Sigmoid colon (tissue), 4 donors: ENCODE measurements around the gene ZBTB7B.

Source experiments
- EP300 ChIP-seq, 4 donors: sonication (generic); formaldehyde crosslinking; IDR thresholded peaks; one replicate each; pipeline ENCODE4 v1.6.1; 2017; ENCODE audit warnings: antibody characterized with exemption in 4 of 4
- POLR2A ChIP-seq, 2 donors: fragments of 450-650 bp; IDR thresholded peaks; one replicate each; pipeline ENCODE4 v1.6.1; 2016; ENCODE audit warnings: antibody characterized with exemption in 2 of 2, mild to moderate bottlenecking in 2 of 2, moderate library complexity in 2 of 2
- POLR2AphosphoS5 ChIP-seq, 4 donors: sonication (generic); formaldehyde crosslinking; IDR thresholded peaks; one replicate each; pipeline ENCODE4 v1.6.1; 2017; ENCODE audit warnings: antibody characterized with exemption in 4 of 4
- TF ChIP-seq, protein P1 (sequence below), 4 experiments: fragments of 450-650 bp in 3 of 4; fragments of 200-600 bp in 1 of 4; IDR thresholded peaks; one replicate each; pipeline ENCODE4 v1.5.1; 2016 to 2019; ENCODE audit warnings: antibody characterized with exemption in 4 of 4, mild to moderate bottlenecking in 3 of 4, moderate library complexity in 2 of 4

DNA sequence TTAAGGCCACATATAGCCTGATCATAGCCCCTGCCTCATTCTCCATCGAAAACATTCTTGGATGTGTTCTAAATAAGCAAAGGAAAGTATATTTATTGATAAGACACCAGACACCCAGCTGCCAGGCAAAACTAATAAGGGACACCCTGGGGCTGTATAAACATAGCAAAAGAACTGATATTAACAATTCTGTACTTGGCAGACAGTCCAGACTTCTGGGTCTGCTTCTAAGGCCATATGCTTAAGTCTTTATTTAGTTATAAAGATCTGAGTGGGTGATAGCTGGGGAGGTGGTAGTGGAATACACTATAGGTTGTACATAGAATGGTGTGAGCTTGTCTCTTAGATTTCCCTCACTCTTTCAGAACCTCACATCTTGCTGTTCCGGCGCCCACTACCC, 24.2 kb upstream of the ZBTB7B start:
- TF ChIP-seq, protein P1, sequence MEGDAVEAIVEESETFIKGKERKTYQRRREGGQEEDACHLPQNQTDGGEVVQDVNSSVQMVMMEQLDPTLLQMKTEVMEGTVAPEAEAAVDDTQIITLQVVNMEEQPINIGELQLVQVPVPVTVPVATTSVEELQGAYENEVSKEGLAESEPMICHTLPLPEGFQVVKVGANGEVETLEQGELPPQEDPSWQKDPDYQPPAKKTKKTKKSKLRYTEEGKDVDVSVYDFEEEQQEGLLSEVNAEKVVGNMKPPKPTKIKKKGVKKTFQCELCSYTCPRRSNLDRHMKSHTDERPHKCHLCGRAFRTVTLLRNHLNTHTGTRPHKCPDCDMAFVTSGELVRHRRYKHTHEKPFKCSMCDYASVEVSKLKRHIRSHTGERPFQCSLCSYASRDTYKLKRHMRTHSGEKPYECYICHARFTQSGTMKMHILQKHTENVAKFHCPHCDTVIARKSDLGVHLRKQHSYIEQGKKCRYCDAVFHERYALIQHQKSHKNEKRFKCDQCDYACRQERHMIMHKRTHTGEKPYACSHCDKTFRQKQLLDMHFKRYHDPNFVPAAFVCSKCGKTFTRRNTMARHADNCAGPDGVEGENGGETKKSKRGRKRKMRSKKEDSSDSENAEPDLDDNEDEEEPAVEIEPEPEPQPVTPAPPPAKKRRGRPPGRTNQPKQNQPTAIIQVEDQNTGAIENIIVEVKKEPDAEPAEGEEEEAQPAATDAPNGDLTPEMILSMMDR (IDR thresholded peaks at IDR 0.05): no peak
- no peak for TF ChIP-seq POLR2A (IDR thresholded peaks at IDR 0.05)
- no peak for TF ChIP-seq POLR2AphosphoS5 (IDR thresholded peaks at IDR 0.05)
- no peak for TF ChIP-seq EP300 (IDR thresholded peaks at IDR 0.05)
